ENCODE data around the gene MYO18B. TPM values are rescaled to one million over a fixed set of nuclear protein-coding genes. Genes with fewer than 3 reads are reported as not detected.

Gene MYO18B
- total RNA-seq, 1 experiment from 2014 or later, result not detected

DNA sequence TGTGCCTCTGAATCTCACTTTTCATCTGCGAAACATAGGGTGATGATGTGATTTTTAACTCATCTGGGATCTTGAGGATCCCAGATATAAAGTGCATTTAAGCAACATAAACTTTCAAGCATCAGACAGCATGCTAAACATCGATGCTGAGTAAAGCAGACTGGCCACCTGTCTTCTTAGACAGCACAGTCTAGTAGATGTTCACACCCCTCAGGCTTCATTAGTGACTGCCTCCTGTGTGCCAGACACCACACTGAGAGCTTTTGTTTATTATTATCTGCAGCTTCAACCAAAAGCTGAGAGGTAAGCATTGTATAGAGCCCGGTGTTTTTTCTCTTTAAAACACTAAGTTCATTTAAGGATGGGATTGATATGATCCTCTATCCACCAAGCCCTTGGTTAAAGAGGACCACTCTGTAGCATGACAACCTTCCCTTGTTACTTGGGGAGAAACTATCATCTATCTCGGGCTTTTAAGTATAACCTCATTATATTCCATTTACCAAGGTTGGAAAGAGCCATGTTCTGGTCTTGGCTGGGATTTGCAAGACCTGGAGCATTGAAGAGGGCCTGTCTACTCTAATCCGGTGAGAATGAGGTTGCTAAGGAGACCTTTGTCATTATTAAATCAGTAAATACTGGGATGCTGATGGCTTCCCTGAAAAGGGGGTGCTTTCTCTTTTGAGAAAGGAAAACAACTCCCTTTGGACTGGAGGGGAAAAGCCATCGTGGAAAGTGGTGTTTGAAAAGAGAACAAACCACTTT, 313.0 kb downstream of the MYO18B start:
- Histone ChIP-seq H3K79me2 (ENCODE audit: low read length) (no peaks in the 10 kb centered on the region), H3K4me1 (ENCODE audit: insufficient read depth, low read length) (no peaks in the 10 kb centered on the region), H3K27me3 (ENCODE audit: low read length) (no peaks in the 10 kb centered on the region), H3K27ac (ENCODE audit: low read length) (no peak overlapping the region), H3K9me3 (ENCODE audit: low read length) (no peaks in the 10 kb centered on the region), H3K4me2 (ENCODE audit: low read length) (no peak overlapping the region), H4K20me1 (ENCODE audit: low read length) (no peaks in the 10 kb centered on the region), H3K36me3 (ENCODE audit: low read depth, low read length) (no peaks in the 10 kb centered on the region), H3F3A (ENCODE audit: low read length, unreplicated experiment) (no peaks in the 10 kb centered on the region), H3K4me3 (ENCODE audit: low read length) (no peak overlapping the region), H2AFZ (ENCODE audit: low read length) (no peak overlapping the region), H3K9me2 (replicated peaks; ENCODE audit: low read length) (no peaks in the 10 kb centered on the region), H3K9ac (ENCODE audit: low read length) (no peak overlapping the region)
- CTCF ChIA-PET, result no interaction called here
- DNase-seq (no peak), ATAC-seq (no peak)
- TF ChIP-seq, protein P1, sequence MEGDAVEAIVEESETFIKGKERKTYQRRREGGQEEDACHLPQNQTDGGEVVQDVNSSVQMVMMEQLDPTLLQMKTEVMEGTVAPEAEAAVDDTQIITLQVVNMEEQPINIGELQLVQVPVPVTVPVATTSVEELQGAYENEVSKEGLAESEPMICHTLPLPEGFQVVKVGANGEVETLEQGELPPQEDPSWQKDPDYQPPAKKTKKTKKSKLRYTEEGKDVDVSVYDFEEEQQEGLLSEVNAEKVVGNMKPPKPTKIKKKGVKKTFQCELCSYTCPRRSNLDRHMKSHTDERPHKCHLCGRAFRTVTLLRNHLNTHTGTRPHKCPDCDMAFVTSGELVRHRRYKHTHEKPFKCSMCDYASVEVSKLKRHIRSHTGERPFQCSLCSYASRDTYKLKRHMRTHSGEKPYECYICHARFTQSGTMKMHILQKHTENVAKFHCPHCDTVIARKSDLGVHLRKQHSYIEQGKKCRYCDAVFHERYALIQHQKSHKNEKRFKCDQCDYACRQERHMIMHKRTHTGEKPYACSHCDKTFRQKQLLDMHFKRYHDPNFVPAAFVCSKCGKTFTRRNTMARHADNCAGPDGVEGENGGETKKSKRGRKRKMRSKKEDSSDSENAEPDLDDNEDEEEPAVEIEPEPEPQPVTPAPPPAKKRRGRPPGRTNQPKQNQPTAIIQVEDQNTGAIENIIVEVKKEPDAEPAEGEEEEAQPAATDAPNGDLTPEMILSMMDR (conservative IDR thresholded peaks at IDR 0.05; ENCODE audit: low read depth, low read length), result no peak
- TF ChIP-seq EZH2phosphoT487 (IDR thresholded peaks at IDR 0.05; ENCODE audit: borderline replicate concordance, low read length), result no peak
- TF ChIP-seq EZH2 (IDR thresholded peaks at IDR 0.05; ENCODE audit: low read length, unreplicated experiment), result no peak
- POLR2A ChIA-PET (ENCODE audit: unreplicated experiment), result no interaction called here
- intact Hi-C loops (cut with micrococcal nuclease), result no loop called here
- no TSS peak for BruUV-seq (replicated peaks)

DNA sequence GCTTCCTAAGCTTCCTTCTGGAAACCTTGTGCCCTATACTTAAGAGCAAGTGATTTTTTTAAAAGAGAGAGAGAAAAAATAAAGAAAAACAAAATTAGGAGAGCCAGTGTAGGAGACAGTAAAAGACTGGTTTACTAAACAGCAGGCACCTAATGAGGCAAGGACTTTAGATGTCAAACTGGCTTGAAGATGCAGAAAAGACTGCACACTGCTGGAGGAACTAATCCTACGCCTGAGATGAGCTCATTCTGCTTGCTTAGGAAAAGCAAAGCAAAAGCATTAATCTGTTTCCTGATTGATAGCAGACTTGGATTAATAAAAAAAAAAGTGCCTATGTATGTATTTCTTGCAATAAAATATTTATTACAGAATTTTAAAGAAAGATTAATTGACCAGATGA, 313.7 kb downstream of the MYO18B start:
- no peaks in the 10 kb centered on the region for H4K20me1 ChIP-seq (ENCODE audit: low read length)
- CTCF ChIA-PET, result no interaction called here
- POLR2A ChIA-PET (ENCODE audit: unreplicated experiment), result no interaction called here
- no peaks in the 10 kb centered on the region for H3K27me3 ChIP-seq (ENCODE audit: low read length)
- no peaks in the 10 kb centered on the region for H3F3A ChIP-seq (ENCODE audit: low read length, unreplicated experiment)
- H3K9ac ChIP-seq (ENCODE audit: low read length), result no peak overlapping the region
- no peak overlapping the region for H3K27ac ChIP-seq (ENCODE audit: low read length)
- no peak overlapping the region for H3K4me3 ChIP-seq (ENCODE audit: low read length)
- no peak overlapping the region for H3K4me2 ChIP-seq (ENCODE audit: low read length)
- H3K36me3 ChIP-seq (ENCODE audit: low read depth, low read length), result no peaks in the 10 kb centered on the region
- TF ChIP-seq, protein P1 (conservative IDR thresholded peaks at IDR 0.05; ENCODE audit: low read depth, low read length), result no peak
- TF ChIP-seq EZH2phosphoT487 (IDR thresholded peaks at IDR 0.05; ENCODE audit: borderline replicate concordance, low read length), result no peak
- no peak for TF ChIP-seq EZH2 (IDR thresholded peaks at IDR 0.05; ENCODE audit: low read length, unreplicated experiment)
- H3K79me2 ChIP-seq (ENCODE audit: low read length), result no peaks in the 10 kb centered on the region
- H3K9me2 ChIP-seq (replicated peaks; ENCODE audit: low read length), result no peaks in the 10 kb centered on the region
- H3K9me3 ChIP-seq (ENCODE audit: low read length), result no peaks in the 10 kb centered on the region
- DNase-seq (no peak), ATAC-seq (no peak)
- H3K4me1 ChIP-seq (ENCODE audit: insufficient read depth, low read length), result no peaks in the 10 kb centered on the region
- BruUV-seq (replicated peaks), result no TSS peak
- intact Hi-C loops (cut with micrococcal nuclease), result no loop called here
- H2AFZ ChIP-seq (ENCODE audit: low read length), result no peak overlapping the region

DNA sequence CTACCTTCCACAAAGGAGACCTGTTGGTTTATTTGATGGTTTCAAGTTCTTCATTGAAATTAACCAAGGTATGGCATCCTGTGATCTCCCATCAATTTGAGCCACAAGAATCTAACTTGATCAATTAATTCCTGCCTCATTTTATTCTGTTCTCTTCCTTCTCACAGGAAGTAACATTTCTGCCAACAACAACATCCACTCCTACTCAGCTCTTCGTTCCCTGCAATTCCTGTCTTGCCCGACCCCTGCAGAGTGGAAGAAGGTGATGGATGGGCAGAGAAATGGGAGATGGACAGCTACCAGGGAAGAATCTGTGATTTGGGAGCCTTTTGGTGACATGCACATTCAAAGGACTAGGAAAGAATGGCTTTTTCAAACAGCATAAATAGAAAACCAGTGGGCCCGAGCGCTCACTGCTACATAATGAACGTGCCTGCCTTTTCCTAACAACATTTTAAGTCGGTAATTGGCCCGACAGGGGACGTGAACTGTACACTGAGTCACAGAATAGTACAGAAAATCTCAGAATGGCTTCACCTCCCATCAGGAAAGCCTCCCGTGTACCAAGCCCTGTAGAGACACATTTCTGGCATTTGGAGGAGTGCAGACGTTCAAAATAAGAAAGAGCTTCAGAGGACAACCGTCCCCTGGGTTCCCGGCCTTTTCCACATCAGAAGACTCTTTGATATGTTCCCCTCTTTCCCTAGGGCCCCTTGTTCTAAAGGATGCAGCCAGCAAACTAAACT, 314.6 kb downstream of the MYO18B start:
- TF ChIP-seq EZH2 (IDR thresholded peaks at IDR 0.05; ENCODE audit: low read length, unreplicated experiment) (no peak), EZH2phosphoT487 (IDR thresholded peaks at IDR 0.05; ENCODE audit: borderline replicate concordance, low read length) (no peak)
- TF ChIP-seq, protein P1 (conservative IDR thresholded peaks at IDR 0.05; ENCODE audit: low read depth, low read length), result no peak
- no peak for DNase-seq
- POLR2A ChIA-PET (ENCODE audit: unreplicated experiment), result no interaction called here

More for the DNA sequence above, 314.6 kb downstream of the MYO18B start:
- Histone ChIP-seq H3K4me1 (ENCODE audit: insufficient read depth, low read length) (no peaks in the 10 kb centered on the region), H2AFZ (ENCODE audit: low read length) (no peak overlapping the region), H4K20me1 (ENCODE audit: low read length) (no peaks in the 10 kb centered on the region), H3F3A (ENCODE audit: low read length, unreplicated experiment) (no peaks in the 10 kb centered on the region), H3K27me3 (ENCODE audit: low read length) (no peaks in the 10 kb centered on the region), H3K9me3 (ENCODE audit: low read length) (no peaks in the 10 kb centered on the region), H3K9me2 (replicated peaks; ENCODE audit: low read length) (no peaks in the 10 kb centered on the region), H3K36me3 (ENCODE audit: low read depth, low read length) (no peaks in the 10 kb centered on the region), H3K9ac (ENCODE audit: low read length) (no peak overlapping the region), H3K27ac (ENCODE audit: low read length) (no peak overlapping the region), H3K79me2 (ENCODE audit: low read length) (no peaks in the 10 kb centered on the region), H3K4me2 (ENCODE audit: low read length) (no peak overlapping the region), H3K4me3 (ENCODE audit: low read length) (no peak overlapping the region)
- intact Hi-C loops (cut with micrococcal nuclease), result no loop called here
- CTCF ChIA-PET, result no interaction called here
- no TSS peak for BruUV-seq (replicated peaks)
- no peak for ATAC-seq

All from PC-3 (cell line).